ENCODE results near the gene TMCO4.
"Not testable (repeated sequence)": the region's sequence is repeated elsewhere in the genome, so short reads cannot be mapped to it uniquely, and the experiment has no call there.

The TMCO4 gene

GRCh38 chr1:19812875-19813642 is 13.3 kb upstream of the TMCO4 start:
- FAIRE-seq = no peak

- no peak for FAIRE-seq
Observed at GRCh38 chr1:19811206-19811851, 11.6 kb upstream of the TMCO4 start.

GRCh38 chr1:19809044-19809750 is 9.5 kb upstream of the TMCO4 start:
- FAIRE-seq = no peak

- no peak for FAIRE-seq
Observed at GRCh38 chr1:19808351-19808750, 8.6 kb upstream of the TMCO4 start.

- no peak for FAIRE-seq
Observed at GRCh38 chr1:19804831-19805251, 5.1 kb upstream of the TMCO4 start.

- FAIRE-seq = no peak
Observed at GRCh38 chr1:19802269-19802668, 2.6 kb upstream of the TMCO4 start.

- FAIRE-seq = no peak
Observed at GRCh38 chr1:19800076-19800804, 524 bp upstream of the TMCO4 start.

GRCh38 chr1:19798486-19799229 is 1.1 kb downstream of the TMCO4 start:
- FAIRE-seq = no peak

- no peak for FAIRE-seq
Observed at GRCh38 chr1:19797827-19798226, 1.9 kb downstream of the TMCO4 start.

GRCh38 chr1:19794583-19794982 is 5.1 kb downstream of the TMCO4 start:
- FAIRE-seq = no peak

- no peak for FAIRE-seq
Observed at GRCh38 chr1:19793360-19794046, 6.2 kb downstream of the TMCO4 start.

GRCh38 chr1:19792237-19793002 is 7.3 kb downstream of the TMCO4 start:
- no peak for FAIRE-seq

- not testable (repeated sequence) for FAIRE-seq
Observed at GRCh38 chr1:19790061-19790975, 9.4 kb downstream of the TMCO4 start.

- no peak for FAIRE-seq
Observed at GRCh38 chr1:19786988-19787423, 12.7 kb downstream of the TMCO4 start.

GRCh38 chr1:19785660-19786059 is 14.1 kb downstream of the TMCO4 start:
- FAIRE-seq = no peak

- no peak for FAIRE-seq
Observed at GRCh38 chr1:19780267-19780877, 19.3 kb downstream of the TMCO4 start.

GRCh38 chr1:19776933-19777332 is 22.8 kb downstream of the TMCO4 start:
- no peak for FAIRE-seq

- FAIRE-seq = no peak
Observed at GRCh38 chr1:19776287-19776686, 23.4 kb downstream of the TMCO4 start.

GRCh38 chr1:19775831-19776230 is 23.9 kb downstream of the TMCO4 start:
- no peak for FAIRE-seq
